ENCODE results near the gene LIN7A. TPM values are rescaled to one million over a fixed set of nuclear protein-coding genes. Genes with fewer than 3 reads are reported as not detected.

The LIN7A gene
- total RNA-seq, 2 donors from 2014 or later: 0.41 to 5.8 TPM

DNA sequence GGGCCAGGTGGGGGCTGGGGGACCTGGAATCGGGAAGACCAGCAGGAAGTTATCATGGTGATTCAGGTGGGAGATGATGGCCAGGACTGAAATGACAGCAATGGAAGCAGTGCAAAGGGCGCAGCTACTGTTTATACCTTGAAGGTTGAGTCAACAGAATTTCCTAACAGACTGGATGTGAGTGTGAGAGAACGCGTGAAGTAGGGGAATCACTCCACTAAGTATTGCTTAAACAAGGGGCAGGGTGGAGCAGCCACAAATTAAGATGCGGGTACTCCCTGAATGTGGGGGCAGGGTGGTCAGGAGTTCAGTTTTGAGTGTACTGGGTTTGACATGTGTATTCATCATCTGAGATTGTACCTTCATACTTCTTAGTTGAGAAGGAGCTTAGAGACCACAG is 175.9 kb downstream of the LIN7A start:
- DNase-seq (ENCODE audit: low spot score) (no peak), ATAC-seq (ENCODE audit: insufficient number of reproducible peaks, low FRiP score, low read depth) (no peak)
- H3K27ac ChIP-seq: no peak overlapping the region
- no peak overlapping the region for H3K4me3 ChIP-seq
- H3K4me1 ChIP-seq (ENCODE audit: control insufficient read depth in 1 of 2, low read depth in 2 of 2): no peaks in the 10 kb centered on the region
- H3K9me3 ChIP-seq: no peaks in the 10 kb centered on the region
- TF ChIP-seq, protein P1, sequence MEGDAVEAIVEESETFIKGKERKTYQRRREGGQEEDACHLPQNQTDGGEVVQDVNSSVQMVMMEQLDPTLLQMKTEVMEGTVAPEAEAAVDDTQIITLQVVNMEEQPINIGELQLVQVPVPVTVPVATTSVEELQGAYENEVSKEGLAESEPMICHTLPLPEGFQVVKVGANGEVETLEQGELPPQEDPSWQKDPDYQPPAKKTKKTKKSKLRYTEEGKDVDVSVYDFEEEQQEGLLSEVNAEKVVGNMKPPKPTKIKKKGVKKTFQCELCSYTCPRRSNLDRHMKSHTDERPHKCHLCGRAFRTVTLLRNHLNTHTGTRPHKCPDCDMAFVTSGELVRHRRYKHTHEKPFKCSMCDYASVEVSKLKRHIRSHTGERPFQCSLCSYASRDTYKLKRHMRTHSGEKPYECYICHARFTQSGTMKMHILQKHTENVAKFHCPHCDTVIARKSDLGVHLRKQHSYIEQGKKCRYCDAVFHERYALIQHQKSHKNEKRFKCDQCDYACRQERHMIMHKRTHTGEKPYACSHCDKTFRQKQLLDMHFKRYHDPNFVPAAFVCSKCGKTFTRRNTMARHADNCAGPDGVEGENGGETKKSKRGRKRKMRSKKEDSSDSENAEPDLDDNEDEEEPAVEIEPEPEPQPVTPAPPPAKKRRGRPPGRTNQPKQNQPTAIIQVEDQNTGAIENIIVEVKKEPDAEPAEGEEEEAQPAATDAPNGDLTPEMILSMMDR (IDR thresholded peaks at IDR 0.05): no peak
- H3K27me3 ChIP-seq (replicated peaks; ENCODE audit: insufficient read depth): no peaks in the 10 kb centered on the region
- no peaks in the 10 kb centered on the region for H3K36me3 ChIP-seq

DNA sequence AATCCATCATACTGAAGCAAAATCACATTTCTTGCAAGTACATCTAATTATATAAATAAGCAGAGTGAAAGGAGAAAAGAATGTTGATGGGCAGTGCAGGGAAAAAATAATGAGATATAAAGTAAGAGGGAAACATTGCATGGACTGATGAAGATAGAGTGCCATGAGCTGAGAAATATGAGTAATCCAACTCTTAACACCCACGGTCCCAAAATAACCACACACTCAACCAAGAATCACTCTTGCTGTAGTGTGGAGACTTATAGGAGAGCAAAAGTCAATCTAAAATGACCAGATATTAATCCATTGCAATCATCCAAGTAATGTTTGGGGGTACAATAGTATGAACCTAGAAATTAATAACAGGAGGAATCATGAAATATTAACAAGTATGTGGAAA is 180.9 kb downstream of the LIN7A start:
- no peaks in the 10 kb centered on the region for H3K36me3 ChIP-seq
- H3K4me3 ChIP-seq: no peak overlapping the region
- H3K4me1 ChIP-seq (ENCODE audit: control insufficient read depth in 1 of 2, low read depth in 2 of 2): no peaks in the 10 kb centered on the region
- TF ChIP-seq, protein P1 (IDR thresholded peaks at IDR 0.05): no peak
- no peak overlapping the region for H3K27ac ChIP-seq
- H3K27me3 ChIP-seq (replicated peaks; ENCODE audit: insufficient read depth): no peaks in the 10 kb centered on the region
- DNase-seq (ENCODE audit: low spot score) (no peak), ATAC-seq (ENCODE audit: insufficient number of reproducible peaks, low FRiP score, low read depth) (no peak)
- no peaks in the 10 kb centered on the region for H3K9me3 ChIP-seq

DNA sequence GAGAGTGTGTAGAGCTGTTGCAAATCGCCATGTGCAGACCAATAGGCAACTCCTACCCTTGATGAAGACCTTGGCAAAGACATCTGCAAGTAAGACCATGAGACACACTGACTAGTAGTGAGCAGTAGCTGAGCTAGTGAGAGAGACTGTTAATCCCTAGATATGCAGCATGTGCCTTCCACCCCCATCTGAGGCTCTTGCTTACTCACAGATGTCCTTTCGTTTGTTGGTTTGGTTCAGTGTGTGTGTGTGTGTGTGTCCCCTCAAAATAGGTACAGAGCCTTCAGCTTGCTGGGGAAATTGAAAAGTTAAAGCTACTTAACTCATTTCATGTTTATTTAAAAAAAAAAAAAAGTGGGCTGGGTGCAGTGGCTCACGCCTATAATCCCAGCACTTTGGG is 183.5 kb downstream of the LIN7A start:
- H3K36me3 ChIP-seq: no peaks in the 10 kb centered on the region
- no peaks in the 10 kb centered on the region for H3K4me1 ChIP-seq (ENCODE audit: control insufficient read depth in 1 of 2, low read depth in 2 of 2)
- no peaks in the 10 kb centered on the region for H3K27me3 ChIP-seq (replicated peaks; ENCODE audit: insufficient read depth)
- no peak for DNase-seq (ENCODE audit: low spot score)
- H3K9me3 ChIP-seq: no peaks in the 10 kb centered on the region
- ATAC-seq (ENCODE audit: insufficient number of reproducible peaks, low FRiP score, low read depth): no peak
- TF ChIP-seq, protein P1 (IDR thresholded peaks at IDR 0.05): no peak
- no peak overlapping the region for H3K4me3 ChIP-seq
- H3K27ac ChIP-seq: no peak overlapping the region

DNA sequence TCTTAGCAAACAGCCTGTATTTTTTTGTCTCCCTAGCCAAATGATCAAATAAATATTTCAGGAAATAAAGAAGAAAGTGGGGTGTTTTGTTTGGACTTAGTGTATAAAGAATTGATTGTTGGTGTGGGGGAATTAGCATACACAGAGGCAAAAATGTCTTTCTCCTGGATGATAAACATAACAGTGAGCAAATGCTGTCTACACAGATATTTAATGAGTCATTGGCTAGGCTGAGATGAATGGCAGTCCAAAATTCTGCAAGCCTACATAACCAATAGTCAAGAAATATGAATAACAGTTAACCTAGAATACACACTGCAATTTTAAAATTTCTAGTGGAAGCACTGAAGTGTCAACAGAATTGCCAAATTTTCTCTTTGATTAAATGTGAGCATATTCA is 185.3 kb downstream of the LIN7A start:
- DNase-seq (ENCODE audit: low spot score): no peak
- Histone ChIP-seq H3K27ac (no peak overlapping the region), H3K4me3 (no peak overlapping the region), H3K4me1 (ENCODE audit: control insufficient read depth in 1 of 2, low read depth in 2 of 2) (no peaks in the 10 kb centered on the region), H3K27me3 (replicated peaks; ENCODE audit: insufficient read depth) (no peaks in the 10 kb centered on the region), H3K9me3 (no peaks in the 10 kb centered on the region), H3K36me3 (no peaks in the 10 kb centered on the region)
- TF ChIP-seq, protein P1 (IDR thresholded peaks at IDR 0.05): no peak
- ATAC-seq (ENCODE audit: insufficient number of reproducible peaks, low FRiP score, low read depth): no peak

DNA sequence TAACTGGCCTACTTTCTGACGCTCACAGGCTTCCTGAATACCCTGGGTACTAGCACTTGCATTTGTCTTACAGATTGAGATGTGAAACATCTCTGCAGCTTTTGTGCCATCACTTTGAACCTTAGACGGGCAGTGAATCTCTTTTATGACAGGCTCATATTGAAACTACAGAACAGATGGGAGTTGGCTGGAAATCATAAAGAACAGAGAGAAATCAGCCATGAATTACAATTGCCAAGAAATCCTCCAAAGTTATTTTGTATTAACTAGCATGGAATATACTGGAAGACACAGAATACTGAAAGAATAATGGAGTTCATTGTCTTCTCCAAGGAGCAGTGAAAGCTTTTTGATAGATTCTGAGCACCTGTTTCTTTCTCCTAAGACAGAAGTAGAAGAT is 188.3 kb downstream of the LIN7A start:
- Histone ChIP-seq H3K4me3 (no peak overlapping the region), H3K27ac (no peak overlapping the region), H3K27me3 (replicated peaks; ENCODE audit: insufficient read depth) (no peaks in the 10 kb centered on the region), H3K9me3 (no peaks in the 10 kb centered on the region), H3K36me3 (no peaks in the 10 kb centered on the region), H3K4me1 (ENCODE audit: control insufficient read depth in 1 of 2, low read depth in 2 of 2) (no peaks in the 10 kb centered on the region)
- ATAC-seq (ENCODE audit: insufficient number of reproducible peaks, low FRiP score, low read depth) (no peak), DNase-seq (ENCODE audit: low spot score) (no peak)
- TF ChIP-seq, protein P1 (IDR thresholded peaks at IDR 0.05): no peak

Data from thoracic aorta (tissue), 2 donors.